Adrenal gland (tissue), 5 donors: ENCODE measurements around the gene NACC2.

Source experiments
- CTCF ChIP-seq, 6 experiments: fragments of 450-650 bp in 4 of 6; fragments of 200-600 bp in 2 of 6; sonication (generic) in 1 of 6; IDR thresholded peaks; 1 replicate in 5 of 6; 2 replicates in 1 of 6; pipeline versions ENCODE4 v1.5.1 to v1.8.0; 2016 to 2021; ENCODE audit warnings: antibody characterized with exemption in 6 of 6, mild to moderate bottlenecking in 2 of 6, moderate library complexity in 1 of 6
- POLR2A ChIP-seq, 2 donors: fragments of 450-650 bp; IDR thresholded peaks; one replicate each; pipeline ENCODE4 v1.6.1; 2017; ENCODE audit warnings: antibody characterized with exemption in 2 of 2, mild to moderate bottlenecking in 2 of 2, moderate library complexity in 1 of 2
- donor health status: DM: no; HTN: no; CAD: no.

DNA sequence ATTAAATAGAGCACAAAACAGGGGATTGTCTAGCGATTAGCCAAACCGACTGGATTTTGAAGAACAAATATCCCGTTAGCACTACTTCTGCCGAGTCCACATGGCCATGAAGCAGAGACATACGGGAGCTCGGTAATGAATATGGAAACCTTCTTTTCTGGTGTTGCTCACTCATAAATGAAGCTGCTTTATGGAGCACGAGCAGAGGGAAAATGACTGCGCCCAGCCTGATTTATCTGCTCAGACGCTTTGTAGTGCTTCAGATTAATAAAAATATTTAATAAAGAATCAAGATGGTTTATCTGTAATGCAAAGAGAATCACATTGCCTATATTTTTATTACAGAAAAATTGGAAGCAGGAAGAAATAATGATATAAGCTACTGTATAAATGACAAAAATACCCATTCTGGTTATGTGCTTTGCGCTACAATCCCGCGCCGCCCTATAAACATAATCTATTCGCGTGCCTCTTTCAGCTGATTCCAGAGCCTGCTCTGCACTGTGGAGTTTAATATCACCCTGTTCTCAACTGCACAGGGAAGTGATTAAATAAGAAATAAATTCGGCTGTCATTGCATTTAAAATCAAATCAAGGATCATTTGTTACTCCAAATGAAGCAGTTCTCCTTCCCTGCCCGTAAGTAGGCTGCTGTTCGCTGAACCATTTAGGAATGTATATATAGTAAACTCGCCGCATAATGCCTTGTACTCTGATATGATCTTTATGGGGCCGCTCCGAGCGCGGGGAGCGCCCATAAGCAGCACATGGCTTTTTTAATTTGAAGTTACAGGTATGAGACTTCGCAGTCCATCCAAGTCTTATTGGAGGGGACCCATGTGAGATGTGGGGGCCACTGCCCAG lies 111.6 kb downstream of the NACC2 start:
- TF ChIP-seq CTCF (IDR thresholded peaks at IDR 0.05) (no peak), POLR2A (IDR thresholded peaks at IDR 0.05) (no peak)
